Thoracic aorta (tissue), 2 donors: ENCODE data around the gene TMEM130. TPM values are rescaled to one million over a fixed set of nuclear protein-coding genes. Genes with fewer than 3 reads are reported as not detected.

Experiments used
- ATAC-seq: fragments of 150-250 bp; one replicate; pipeline ENCODE4 v1.8.0; 2017; ENCODE audit warnings: low read depth; ENCODE audit not compliant: insufficient number of reproducible peaks, low FRiP score
- DNase-seq: peaks from one replicate; pipeline ENCODE4 v3.0.0-alpha.2; 2020; ENCODE audit warnings: low spot score
- H3K27ac ChIP-seq, 2 donors: fragments of 200-600 bp; sonication (generic); 1 replicate in 1 of 2; 2 replicates in 1 of 2; pipeline ENCODE4 v1.5.1; 2016; ENCODE audit warnings: mild to moderate bottlenecking in 2 of 2, moderate library complexity in 2 of 2
- H3K27me3 ChIP-seq: fragments of 200-600 bp; sonication (generic); replicated peaks from 2 replicates; pipeline ENCODE4 v1.6.0; 2016; ENCODE audit warnings: mild to moderate bottlenecking; ENCODE audit not compliant: insufficient read depth
- H3K36me3 ChIP-seq: fragments of 200-600 bp; sonication (generic); one replicate; pipeline ENCODE4 v1.5.1; 2016
- H3K4me1 ChIP-seq, 2 donors: fragments of 200-600 bp; sonication (generic); 1 replicate in 1 of 2; 2 replicates in 1 of 2; pipeline versions ENCODE4 v1.5.1 to v1.6.0; 2016; ENCODE audit warnings: low read depth in 2 of 2, mild to moderate bottlenecking in 1 of 2; ENCODE audit not compliant: control insufficient read depth in 1 of 2
- H3K4me3 ChIP-seq: fragments of 200-600 bp; sonication (generic); 2 replicates; pipeline ENCODE4 v1.5.1; 2016; ENCODE audit warnings: mild to moderate bottlenecking
- H3K9me3 ChIP-seq: fragments of 200-600 bp; sonication (generic); 2 replicates; pipeline ENCODE4 v1.5.1; 2016
- total RNA-seq, 2 donors: library from RNA; depleted of rRNA; stranded (reverse); fragments of >200 nt; gene quantifications; one replicate each; pipeline versions ENCODE4 v1.1.0 to v1.2.3, GENCODE V29; 2016
- TF ChIP-seq, protein P1 (sequence below): fragments of 200-600 bp; sonication (generic); IDR thresholded peaks from one replicate; pipeline ENCODE4 v1.5.1; 2019; ENCODE audit warnings: antibody characterized with exemption

The TMEM130 gene
- total RNA-seq, 2 donors from 2014 or later: 26.2 to 57.0 TPM

GRCh38 chr7:98841179-98841997, 28.4 kb downstream of the TMEM130 start:
- H3K4me3 ChIP-seq: peak overlapping the region; percentile 26
- peak overlapping the region; percentile 49 to 69 for H3K27ac ChIP-seq
- TF ChIP-seq, protein P1, sequence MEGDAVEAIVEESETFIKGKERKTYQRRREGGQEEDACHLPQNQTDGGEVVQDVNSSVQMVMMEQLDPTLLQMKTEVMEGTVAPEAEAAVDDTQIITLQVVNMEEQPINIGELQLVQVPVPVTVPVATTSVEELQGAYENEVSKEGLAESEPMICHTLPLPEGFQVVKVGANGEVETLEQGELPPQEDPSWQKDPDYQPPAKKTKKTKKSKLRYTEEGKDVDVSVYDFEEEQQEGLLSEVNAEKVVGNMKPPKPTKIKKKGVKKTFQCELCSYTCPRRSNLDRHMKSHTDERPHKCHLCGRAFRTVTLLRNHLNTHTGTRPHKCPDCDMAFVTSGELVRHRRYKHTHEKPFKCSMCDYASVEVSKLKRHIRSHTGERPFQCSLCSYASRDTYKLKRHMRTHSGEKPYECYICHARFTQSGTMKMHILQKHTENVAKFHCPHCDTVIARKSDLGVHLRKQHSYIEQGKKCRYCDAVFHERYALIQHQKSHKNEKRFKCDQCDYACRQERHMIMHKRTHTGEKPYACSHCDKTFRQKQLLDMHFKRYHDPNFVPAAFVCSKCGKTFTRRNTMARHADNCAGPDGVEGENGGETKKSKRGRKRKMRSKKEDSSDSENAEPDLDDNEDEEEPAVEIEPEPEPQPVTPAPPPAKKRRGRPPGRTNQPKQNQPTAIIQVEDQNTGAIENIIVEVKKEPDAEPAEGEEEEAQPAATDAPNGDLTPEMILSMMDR: peak; percentile 98
- peak; percentile 19 for DNase-seq
- ATAC-seq: peak; percentile 85
- no peaks in the 10 kb centered on the region for H3K36me3 ChIP-seq
- no peaks in the 10 kb centered on the region for H3K9me3 ChIP-seq
- peaks cover 15 to 20% of the 10 kb centered on the region in 2 donors for H3K4me1 ChIP-seq
- H3K27me3 ChIP-seq: no peaks in the 10 kb centered on the region

DNA sequence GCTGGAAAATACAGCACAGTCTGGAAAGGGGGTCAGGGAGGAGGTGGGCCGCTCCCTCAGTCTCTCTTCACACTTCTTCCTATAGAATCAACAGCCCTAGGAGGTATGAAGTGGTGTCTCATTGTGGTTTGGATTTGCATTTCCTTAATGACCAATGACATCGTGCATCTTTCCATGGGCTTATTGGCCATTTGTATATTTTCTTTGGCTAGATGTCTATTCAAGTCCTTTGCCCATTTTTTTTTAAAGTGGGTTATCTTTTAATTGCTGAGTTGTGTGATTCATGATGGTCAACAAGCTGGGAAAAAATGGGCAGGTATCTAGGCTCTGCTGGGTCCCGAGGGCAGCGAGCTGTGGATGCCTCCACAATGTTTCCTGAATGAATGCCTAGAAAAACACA, 29.1 kb downstream of the TMEM130 start:
- Histone ChIP-seq H3K9me3 (no peaks in the 10 kb centered on the region), H3K27ac (peak overlapping the region; percentile 49 to 69), H3K36me3 (no peaks in the 10 kb centered on the region), H3K27me3 (no peaks in the 10 kb centered on the region), H3K4me1 (peaks cover 15 to 20% of the 10 kb centered on the region in 2 donors), H3K4me3 (no peak overlapping the region)
- DNase-seq (no peak), ATAC-seq (peak; percentile 21)
- TF ChIP-seq, protein P1: no peak

DNA sequence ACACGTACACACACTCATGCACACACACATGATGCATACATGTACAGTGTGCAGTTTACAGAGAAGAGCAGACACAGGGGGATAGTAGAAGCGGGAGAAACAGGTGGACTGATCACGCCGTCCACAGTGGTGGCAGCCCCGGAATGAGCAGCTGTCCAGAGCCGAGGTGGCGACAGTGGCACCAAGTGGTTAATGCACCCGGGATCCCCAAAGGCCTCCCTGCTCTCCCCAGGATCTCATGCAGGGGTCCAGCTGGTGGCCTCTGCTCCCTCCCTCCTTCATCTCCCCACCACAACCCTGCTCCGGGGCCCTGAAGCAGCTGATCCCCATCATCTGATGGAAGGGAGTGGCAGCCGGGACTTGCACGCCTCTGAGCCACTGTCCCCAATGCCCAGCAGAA, 29.7 kb downstream of the TMEM130 start:
- H3K9me3 ChIP-seq: no peaks in the 10 kb centered on the region
- no peak overlapping the region for H3K4me3 ChIP-seq
- no peak for DNase-seq
- H3K36me3 ChIP-seq: no peaks in the 10 kb centered on the region
- ATAC-seq: no peak
- TF ChIP-seq, protein P1: no peak
- peak overlapping the region in 1 of 2 donors; percentile 69 for H3K27ac ChIP-seq
- peaks cover 15 to 20% of the 10 kb centered on the region in 2 donors for H3K4me1 ChIP-seq
- no peaks in the 10 kb centered on the region for H3K27me3 ChIP-seq

DNA sequence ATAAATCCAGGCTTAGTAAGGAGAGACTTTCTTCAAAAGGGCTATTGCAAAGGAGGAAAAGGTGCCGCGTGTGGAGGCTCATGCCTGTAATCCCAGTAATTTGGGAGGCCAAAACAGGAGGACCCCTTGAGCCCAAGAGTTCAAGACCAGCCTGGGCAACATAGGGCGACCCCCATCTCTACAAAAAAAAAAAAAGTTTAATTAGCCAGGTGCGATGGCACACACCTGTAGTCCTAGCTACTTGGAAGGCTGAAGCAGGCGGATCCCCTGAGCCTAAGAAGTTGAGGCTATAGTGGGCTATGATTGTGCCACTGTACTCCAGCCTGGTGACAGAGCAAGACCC, 32.2 kb downstream of the TMEM130 start:
- TF ChIP-seq, protein P1: no peak
- no peak for ATAC-seq
- peaks cover 15 to 20% of the 10 kb centered on the region in 2 donors for H3K4me1 ChIP-seq
- DNase-seq: no peak
- no peaks in the 10 kb centered on the region for H3K27me3 ChIP-seq
- H3K9me3 ChIP-seq: no peaks in the 10 kb centered on the region
- no peak overlapping the region for H3K27ac ChIP-seq
- H3K36me3 ChIP-seq: no peaks in the 10 kb centered on the region
- no peak overlapping the region for H3K4me3 ChIP-seq

GRCh38 chr7:98836811-98837629, 32.8 kb downstream of the TMEM130 start:
- DNase-seq: no peak
- TF ChIP-seq, protein P1: peak; percentile 49
- ATAC-seq: no peak
- H3K4me1 ChIP-seq: peaks cover 15 to 20% of the 10 kb centered on the region in 2 donors
- no peaks in the 10 kb centered on the region for H3K36me3 ChIP-seq
- no peaks in the 10 kb centered on the region for H3K9me3 ChIP-seq
- H3K4me3 ChIP-seq: no peak overlapping the region
- no peaks in the 10 kb centered on the region for H3K27me3 ChIP-seq
- no peak overlapping the region for H3K27ac ChIP-seq
